ENCODE data around the gene PLET1.
A peak's percentile ranks its signal among the peaks of the same experiment; 100 is the strongest.

PLET1 gene

DNA sequence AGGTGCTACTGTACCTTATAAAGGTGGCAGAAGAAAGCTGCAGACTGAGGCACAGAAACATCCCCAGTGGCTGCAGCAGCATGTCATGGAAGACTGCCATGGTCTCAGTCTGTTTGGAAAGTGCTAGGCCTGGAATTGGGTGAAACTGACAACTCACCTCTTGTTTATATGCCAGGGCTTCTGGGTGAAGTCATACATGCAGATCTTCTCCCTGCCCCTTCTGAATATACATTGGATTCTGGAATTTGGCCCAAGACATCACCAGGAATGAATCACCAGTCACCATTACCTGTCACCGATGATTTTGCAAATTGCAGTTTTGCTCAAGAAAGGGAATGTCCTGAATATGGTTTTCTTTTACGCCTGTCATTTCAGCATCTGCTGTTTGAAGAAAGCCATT, at the start of gene PLET1:
PLET1 (minus strand) TSS at position 371 of the 400 bp plus-strand sequence; CDS start at position 100, 271 bp downstream.
- no peak for DNase-seq

DNA sequence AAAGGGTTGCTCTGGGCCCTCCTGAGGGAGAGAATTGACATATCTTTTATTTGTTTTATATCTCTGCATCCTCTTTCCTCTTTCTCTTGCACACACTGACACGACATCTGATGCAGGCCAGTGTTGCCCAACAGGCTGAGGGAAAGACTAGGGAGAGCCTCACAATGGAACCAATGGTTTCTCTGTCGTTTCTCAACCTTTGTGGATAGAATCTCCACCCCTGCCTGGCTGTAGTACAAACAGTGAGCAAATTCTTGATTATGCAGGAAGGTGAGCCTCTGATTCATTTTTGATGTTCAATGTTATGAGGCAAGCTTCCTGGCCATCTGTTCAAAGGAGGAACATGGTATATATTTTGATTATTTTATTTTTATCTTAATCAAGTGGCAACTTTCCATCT, 49.8 kb upstream of the PLET1 start:
- no peak for DNase-seq

DNA sequence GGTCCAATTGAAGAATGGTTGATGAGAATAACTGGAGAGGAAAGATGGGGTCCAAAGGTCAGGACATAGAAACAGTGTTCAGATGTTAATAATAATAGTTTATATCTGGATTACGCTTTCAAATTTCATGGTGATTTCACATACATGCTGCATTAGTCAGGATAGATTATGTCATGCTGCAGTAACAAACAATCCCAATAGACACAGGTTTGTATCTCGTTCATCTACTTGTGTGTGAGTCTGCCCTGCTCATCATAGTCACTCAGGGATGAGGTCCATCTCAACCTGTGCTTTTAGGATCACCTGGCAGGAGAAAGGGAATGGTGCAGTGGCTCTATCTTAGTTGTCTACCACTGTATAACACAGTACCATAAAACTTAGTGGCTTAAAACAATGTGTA, 48.0 kb upstream of the PLET1 start:
- DNase-seq, result no peak

DNA sequence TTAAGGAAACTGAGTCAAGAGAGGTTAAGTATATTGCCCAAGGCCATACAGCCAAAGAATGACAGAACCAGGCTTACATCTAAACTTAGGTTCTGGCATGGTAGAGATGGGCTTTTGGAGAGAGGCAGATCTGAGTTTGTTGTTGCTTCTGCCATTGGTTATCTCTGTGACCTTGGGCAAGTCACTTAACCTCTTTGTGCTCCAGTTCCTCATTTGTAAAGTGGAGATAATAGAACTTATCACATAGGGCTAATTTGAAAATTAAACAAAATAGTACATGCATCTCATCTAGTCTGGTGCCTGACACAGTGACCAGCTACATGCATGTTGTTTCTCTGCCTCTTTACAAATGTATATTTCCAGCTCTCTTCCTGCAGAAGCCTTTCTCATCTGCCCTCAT, 47.0 kb upstream of the PLET1 start:
- DNase-seq, result no peak

DNA sequence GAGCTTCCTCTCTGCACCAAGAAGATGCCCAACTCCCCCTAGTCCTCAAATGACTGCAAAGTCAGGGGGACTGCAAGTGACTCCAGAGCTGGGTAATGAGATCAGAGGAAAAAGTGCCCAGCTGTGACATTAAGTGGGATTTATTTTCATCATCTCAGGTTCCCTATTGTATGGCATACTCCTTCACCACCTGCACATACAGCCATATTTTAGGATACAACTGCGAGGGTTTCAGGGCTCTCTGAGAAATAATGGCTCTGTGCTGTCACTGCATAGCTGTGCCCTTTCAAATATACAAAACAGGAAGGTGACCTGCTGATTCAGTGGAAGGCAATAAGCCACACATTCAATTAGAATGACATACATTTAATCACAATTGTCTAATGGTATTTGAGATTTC, 45.6 kb upstream of the PLET1 start:
- no peak for DNase-seq

DNA sequence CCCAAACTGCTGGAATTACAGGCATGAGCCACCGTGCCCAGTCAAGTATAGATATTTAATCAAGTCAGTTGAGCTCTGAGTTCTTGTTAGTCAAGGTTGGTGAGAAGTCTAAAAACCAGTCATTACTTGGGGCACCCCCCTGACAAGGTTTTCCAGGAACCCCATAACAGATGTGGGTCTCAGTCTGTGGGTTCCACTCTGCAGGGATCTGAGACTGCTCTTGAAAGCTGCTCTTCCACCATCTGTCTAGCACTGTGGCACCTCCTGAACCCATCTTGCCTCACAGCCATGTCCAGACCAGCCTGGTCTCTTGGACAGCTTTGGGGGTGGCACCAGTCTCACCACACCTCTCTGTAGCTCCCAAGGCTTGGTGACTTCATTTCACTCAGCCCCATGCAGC, 44.3 kb upstream of the PLET1 start:
- no peak for DNase-seq

DNA sequence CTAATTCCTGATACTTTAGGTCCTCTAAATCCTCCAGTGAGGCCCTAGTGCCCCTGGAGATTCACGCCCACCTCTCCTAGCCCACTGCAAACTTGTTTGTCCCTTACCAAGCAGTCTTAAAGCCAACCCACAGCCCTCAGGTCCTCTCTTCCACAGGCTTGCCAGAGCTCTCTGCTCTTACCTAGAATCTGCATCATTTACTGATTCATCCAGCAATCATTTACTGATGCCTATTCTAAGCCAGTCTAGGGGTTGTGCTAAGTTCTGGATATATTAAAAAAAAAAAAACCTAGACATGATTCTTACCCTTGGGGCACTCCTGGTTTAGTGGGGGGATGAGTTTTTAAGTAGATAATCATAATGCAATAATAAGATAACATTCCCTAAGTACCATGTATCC, 43.0 kb upstream of the PLET1 start:
- DNase-seq, result no peak

- no peak for DNase-seq
Observed at GRCh38 chr11:112302226-112302868, 41.7 kb upstream of the PLET1 start.

DNA sequence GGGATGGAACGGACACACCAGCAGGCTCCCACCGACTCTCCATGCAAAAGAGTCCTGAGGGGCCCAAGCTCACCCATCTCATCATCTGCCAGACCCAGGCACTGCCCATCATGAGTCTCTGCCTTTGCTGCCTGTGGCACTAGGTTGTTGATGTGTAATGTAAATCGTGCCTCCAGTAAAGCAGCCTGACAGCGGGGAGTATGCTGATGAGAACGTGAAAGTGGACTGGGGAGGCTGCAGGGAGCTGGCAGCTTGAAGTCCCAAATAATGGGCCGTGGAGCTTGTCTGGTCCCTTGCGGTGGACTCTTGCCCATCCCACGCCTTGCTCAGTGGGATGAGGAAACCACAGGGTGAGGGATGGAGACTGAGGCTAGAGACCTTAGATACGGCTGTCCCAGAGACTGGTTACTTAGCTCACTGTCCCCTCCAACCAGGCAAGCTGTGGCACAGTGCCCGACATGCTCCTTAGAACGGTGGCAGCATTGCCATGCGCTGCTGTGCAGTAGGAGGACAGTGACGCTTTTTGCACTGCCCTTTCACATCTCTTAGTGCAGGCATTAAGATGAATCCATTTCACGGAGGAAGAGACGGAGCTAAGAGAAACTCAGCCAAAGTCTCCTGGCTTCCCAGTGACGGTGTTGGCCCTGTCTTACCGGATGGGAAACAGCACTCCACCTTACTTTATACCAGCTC, 39.6 kb upstream of the PLET1 start:
- no peak for DNase-seq

- no peak for DNase-seq
Observed at GRCh38 chr11:112298535-112298934, 37.9 kb upstream of the PLET1 start.

GRCh38 chr11:112297248-112297866, 36.7 kb upstream of the PLET1 start:
- DNase-seq, result no peak

- no peak for DNase-seq
Observed at GRCh38 chr11:112296044-112296443, 35.4 kb upstream of the PLET1 start.

DNA sequence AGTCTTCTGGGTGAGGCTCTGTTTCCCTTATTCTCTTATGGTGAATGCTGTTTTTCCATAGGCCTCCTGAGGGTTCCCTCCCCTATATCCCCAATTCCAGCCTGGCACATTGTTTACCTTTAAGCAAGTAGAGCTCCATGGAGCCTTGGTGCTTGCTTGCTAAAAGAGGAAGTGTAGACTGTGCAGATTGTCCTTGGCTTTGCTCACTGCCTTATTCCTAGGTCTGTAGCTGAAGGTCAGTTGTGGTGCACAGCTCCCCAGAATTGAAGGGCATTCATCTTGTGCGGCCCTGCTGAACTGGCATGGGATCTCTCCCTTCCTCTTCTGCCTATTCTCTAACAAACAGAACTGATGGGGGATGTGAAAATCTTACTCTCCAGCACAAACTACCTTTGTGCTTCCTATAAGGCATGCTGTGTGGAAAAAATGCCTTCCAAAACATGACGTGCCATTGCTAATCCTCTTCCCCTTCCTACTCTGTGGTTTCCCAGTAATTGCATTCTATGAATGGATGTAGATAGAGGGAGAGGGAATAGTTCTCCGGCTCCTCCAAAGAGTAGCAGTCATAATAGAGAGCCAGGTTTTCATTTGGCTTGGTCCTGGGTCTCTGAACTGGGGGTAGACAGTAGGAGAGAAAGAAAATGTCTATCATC, 34.2 kb upstream of the PLET1 start:
- no peak for DNase-seq

- no peak for DNase-seq
Observed at GRCh38 chr11:112293614-112294013, 33.0 kb upstream of the PLET1 start.

GRCh38 chr11:112292785-112293407, 32.2 kb upstream of the PLET1 start:
- no peak for DNase-seq

DNA sequence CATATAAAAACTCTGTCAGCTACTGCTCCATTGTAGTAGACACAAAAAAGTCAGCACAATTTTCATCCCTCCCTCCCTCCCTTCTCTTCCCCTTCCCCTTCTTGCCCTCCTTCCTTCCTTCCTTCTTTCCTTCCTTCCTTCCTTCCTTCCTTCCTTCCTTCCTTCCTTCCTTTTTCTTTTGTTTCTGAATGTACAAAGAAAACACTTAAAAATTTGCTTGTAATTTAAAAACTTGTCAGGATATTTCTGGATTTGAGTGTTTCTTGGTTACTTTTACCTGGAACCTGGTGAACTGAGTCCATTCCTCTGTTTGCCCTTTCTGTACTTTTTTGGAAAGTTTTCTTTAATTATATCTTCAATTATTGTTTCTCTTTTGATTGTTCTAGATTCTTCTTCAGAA, 31.5 kb upstream of the PLET1 start:
- DNase-seq, result no peak

- no peak for DNase-seq
Observed at GRCh38 chr11:112291191-112291590, 30.5 kb upstream of the PLET1 start.

DNA sequence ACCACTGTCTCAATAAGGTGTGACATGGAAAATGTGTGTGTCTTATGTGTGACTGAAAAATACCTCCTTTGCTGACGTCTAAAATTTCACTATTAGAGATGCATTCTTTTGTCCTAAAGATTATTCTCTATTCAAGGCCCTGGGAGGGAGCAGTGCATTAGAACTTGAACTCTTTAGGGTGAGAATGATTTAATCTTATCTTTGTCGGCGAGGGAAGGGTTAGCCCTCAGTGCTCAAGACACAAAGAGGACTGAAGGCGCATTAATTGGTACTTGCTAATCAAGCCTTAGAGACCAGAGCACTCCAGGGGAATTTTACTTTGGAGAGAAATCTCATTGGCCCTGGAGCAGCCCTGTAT, 29.8 kb upstream of the PLET1 start:
- DNase-seq, result no peak

DNA sequence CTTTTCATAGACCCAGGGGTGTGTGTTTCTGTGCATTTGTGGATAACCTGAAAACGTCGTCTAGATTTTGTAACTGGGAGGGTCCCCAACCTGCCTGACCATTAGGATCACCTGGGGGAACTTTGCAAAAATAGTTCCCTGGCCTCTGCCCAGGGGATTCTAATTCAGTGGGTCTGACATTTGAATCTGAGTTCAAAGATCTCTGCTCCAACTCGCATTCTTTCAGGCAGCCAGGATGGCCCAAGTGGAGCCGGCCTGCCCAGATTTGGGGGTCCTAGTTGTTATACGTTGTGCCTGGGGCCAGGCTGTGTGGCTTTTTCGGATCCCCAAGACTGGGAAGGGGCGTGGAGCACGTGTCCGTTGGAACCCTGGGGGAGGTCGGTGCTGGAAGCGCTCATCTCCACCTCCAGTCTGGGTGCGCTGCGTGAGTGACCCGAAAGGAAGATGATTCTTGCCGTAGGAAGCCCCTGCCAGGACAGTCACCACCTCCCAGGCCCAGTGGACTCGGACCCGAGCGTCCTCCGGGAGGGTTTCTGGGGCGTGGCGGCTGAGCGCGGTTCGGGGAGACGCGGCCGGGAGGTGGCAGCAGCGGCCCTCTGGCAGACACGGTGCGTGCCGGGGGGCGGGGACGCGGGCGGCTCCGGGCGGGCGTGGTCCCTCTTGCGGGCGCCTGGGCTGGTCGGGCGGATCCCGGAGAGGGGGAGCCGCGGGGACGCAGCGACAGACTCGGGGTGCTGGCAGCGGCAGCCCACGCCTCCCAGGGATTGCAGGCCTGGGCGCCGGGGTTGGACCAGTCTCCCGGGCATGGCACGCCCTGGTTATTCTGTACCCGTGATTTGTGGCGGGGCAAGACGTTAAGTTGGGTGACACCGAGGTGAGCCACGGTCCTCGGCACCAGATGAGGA, 29.2 kb upstream of the PLET1 start:
- DNase-seq, result peak; percentile 90

- no peak for DNase-seq
Observed at GRCh38 chr11:112288021-112288420, 27.4 kb upstream of the PLET1 start.

- peak; percentile 52 for DNase-seq
Observed at GRCh38 chr11:112285841-112286311, 25.2 kb upstream of the PLET1 start.

DNA sequence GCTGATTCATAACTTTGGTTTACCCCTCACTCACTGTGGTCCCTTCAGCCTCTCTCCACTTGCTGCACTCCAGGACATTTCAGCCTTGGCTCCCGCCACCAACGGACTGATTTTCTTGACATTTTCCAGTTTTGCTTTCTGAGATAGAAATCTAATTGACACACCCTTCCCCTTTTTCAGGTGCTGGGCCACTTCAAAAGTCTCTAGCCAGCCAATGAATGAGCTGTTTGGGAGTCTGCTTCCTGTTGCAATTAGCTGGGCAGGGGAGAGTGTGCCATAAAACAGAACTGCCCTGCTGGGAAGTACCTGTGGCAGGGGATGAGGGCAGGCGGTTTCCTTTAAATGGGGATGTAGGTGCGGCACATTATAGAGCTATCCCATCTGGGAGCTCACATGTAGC, 21.1 kb upstream of the PLET1 start:
- no peak for DNase-seq
